Neural progenitor cell (in vitro differentiated cells): ENCODE measurements around the gene ATP23. TPM values are rescaled to one million over a fixed set of nuclear protein-coding genes. Genes with fewer than 3 reads are reported as not detected.
A peak's percentile ranks its signal among the peaks of the same experiment; 100 is the strongest.

ENCODE experiments used
- DNase-seq: peaks from one replicate; pipeline ENCODE4 v3.0.0-alpha.2; 2016; ENCODE audit warnings: low spot score
- H2AFZ ChIP-seq: fragments of 200-600 bp; sonication (generic); replicated peaks from 2 replicates; pipeline ENCODE4 v1.6.1; 2016; ENCODE audit warnings: antibody characterized with exemption
- H3F3A ChIP-seq: fragments of 200-600 bp; sonication (generic); 2 replicates; pipeline ENCODE4 v1.6.1; 2016; ENCODE audit warnings: antibody characterized with exemption, low read depth
- H3K27ac ChIP-seq: fragments of 200-600 bp; sonication (generic); 2 replicates; pipeline ENCODE4 v1.5.1; 2016; ENCODE audit warnings: mild to moderate bottlenecking
- H3K27me3 ChIP-seq: fragments of 200-600 bp; sonication (generic); 2 replicates; pipeline ENCODE4 v1.6.1; 2016; ENCODE audit warnings: mild to moderate bottlenecking, moderate library complexity
- H3K36me3 ChIP-seq: fragments of 200-600 bp; sonication (generic); 2 replicates; pipeline ENCODE4 v1.5.1; 2016
- H3K4me1 ChIP-seq: fragments of 200-600 bp; sonication (generic); 2 replicates; pipeline ENCODE4 v1.6.1; 2016; ENCODE audit warnings: mixed run types
- H3K4me2 ChIP-seq: fragments of 200-600 bp; sonication (generic); 2 replicates; pipeline ENCODE4 v1.6.1; 2016
- H3K4me3 ChIP-seq: fragments of 200-600 bp; sonication (generic); 2 replicates; pipeline ENCODE4 v1.5.1; 2016
- H3K79me2 ChIP-seq: fragments of 200-600 bp; sonication (generic); 2 replicates; pipeline ENCODE4 v1.6.1; 2016; ENCODE audit warnings: low read depth
- H3K9ac ChIP-seq: fragments of 200-600 bp; sonication (generic); 2 replicates; pipeline ENCODE4 v1.6.1; 2016
- H3K9me3 ChIP-seq: fragments of 200-600 bp; sonication (generic); 2 replicates; pipeline ENCODE4 v1.5.1; 2016; ENCODE audit warnings: low read depth
- H4K20me1 ChIP-seq: fragments of 200-600 bp; sonication (generic); 2 replicates; pipeline ENCODE4 v1.6.1; 2016; ENCODE audit warnings: low read depth
- H3K27ac Mint-ChIP-seq: 3 replicates; pipeline ENCODE4 v1.8.0; 2021; ENCODE audit warnings: mixed read lengths
- H3K27me3 Mint-ChIP-seq: 2 replicates; pipeline ENCODE4 v1.8.0; 2022; ENCODE audit warnings: low read depth, mild to moderate bottlenecking, inconsistent platforms, moderate library complexity, mixed read lengths; ENCODE audit not compliant: insufficient read depth
- H3K36me3 Mint-ChIP-seq: 3 replicates; pipeline ENCODE4 v1.8.0; 2021; ENCODE audit warnings: mixed read lengths
- H3K4me1 Mint-ChIP-seq: 3 replicates; pipeline ENCODE4 v1.8.0; 2021; ENCODE audit warnings: mixed read lengths
- H3K4me3 Mint-ChIP-seq: 3 replicates; pipeline ENCODE4 v1.8.0; 2021; ENCODE audit warnings: mild to moderate bottlenecking, moderate library complexity, mixed read lengths
- H3K9me3 Mint-ChIP-seq: 3 replicates; pipeline ENCODE4 v1.8.0; 2020; ENCODE audit warnings: mixed read lengths
- EZH2 ChIP-seq: fragments of 200-600 bp; sonication (generic); IDR thresholded peaks from 2 replicates; pipeline ENCODE4 v1.6.1; 2017; ENCODE audit warnings: antibody characterized with exemption, mild to moderate bottlenecking, moderate library complexity
- EZH2phosphoT487 ChIP-seq: fragments of 200-600 bp; sonication (generic); IDR thresholded peaks from 2 replicates; pipeline ENCODE4 v1.6.1; 2017; ENCODE audit warnings: antibody characterized with exemption
- total RNA-seq: library from RNA; depleted of rRNA; stranded (reverse); fragments of >200 nt; gene quantifications from 2 replicates; pipeline ENCODE4 v1.2.3, GENCODE V29; 2015; ENCODE audit warnings: low replicate concordance
- TF ChIP-seq, protein P1 (sequence below): fragments of 200-600 bp; sonication (generic); IDR thresholded peaks from 2 replicates; pipeline ENCODE4 v1.5.1; 2017; ENCODE audit warnings: antibody characterized with exemption, mild to moderate bottlenecking

ATP23 gene
- total RNA-seq, 1 donor from 2014 or later = 11.4 TPM

DNA sequence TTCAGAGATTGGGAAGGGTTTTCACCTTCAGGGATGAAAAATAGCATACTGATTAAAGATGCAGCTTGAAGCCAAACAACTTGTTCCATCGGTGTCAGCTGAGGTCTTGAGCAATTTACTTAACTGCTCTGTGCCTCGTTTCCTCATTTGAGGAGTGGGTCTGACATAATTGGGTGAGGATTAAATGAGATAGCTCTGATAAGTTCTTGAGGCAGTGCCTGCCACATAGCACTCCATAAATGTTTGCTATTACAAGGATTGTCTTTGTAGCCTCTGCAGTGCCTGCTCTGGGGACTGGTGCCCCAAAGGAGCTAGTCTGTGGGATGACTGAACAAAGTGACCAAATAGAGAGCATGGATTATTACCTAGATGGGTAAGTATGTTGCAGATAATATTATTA lies 50.6 kb downstream of the ATP23 start:
- Histone ChIP-seq H3K9ac (no peak overlapping the region), H3K79me2 (no peaks in the 10 kb centered on the region), H3K27ac (no peak overlapping the region), H3F3A (no peaks in the 10 kb centered on the region), H3K4me3 (no peak overlapping the region), H3K27me3 (no peaks in the 10 kb centered on the region), H3K36me3 (no peaks in the 10 kb centered on the region), H4K20me1 (no peaks in the 10 kb centered on the region), H3K9me3 (no peaks in the 10 kb centered on the region), H3K4me1 (no peaks in the 10 kb centered on the region), H3K4me2 (no peak overlapping the region), H2AFZ (no peak overlapping the region)
- Mint-ChIP-seq H3K27ac (no peak overlapping the region), H3K9me3 (peaks cover 12% of the 10 kb centered on the region), H3K4me3 (no peak overlapping the region), H3K4me1 (peaks cover 3% of the 10 kb centered on the region), H3K27me3 (no peaks in the 10 kb centered on the region), H3K36me3 (no peaks in the 10 kb centered on the region)
- DNase-seq = no peak
- TF ChIP-seq, protein P1, sequence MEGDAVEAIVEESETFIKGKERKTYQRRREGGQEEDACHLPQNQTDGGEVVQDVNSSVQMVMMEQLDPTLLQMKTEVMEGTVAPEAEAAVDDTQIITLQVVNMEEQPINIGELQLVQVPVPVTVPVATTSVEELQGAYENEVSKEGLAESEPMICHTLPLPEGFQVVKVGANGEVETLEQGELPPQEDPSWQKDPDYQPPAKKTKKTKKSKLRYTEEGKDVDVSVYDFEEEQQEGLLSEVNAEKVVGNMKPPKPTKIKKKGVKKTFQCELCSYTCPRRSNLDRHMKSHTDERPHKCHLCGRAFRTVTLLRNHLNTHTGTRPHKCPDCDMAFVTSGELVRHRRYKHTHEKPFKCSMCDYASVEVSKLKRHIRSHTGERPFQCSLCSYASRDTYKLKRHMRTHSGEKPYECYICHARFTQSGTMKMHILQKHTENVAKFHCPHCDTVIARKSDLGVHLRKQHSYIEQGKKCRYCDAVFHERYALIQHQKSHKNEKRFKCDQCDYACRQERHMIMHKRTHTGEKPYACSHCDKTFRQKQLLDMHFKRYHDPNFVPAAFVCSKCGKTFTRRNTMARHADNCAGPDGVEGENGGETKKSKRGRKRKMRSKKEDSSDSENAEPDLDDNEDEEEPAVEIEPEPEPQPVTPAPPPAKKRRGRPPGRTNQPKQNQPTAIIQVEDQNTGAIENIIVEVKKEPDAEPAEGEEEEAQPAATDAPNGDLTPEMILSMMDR = no peak
- TF ChIP-seq EZH2phosphoT487 (no peak), EZH2 (no peak)

DNA sequence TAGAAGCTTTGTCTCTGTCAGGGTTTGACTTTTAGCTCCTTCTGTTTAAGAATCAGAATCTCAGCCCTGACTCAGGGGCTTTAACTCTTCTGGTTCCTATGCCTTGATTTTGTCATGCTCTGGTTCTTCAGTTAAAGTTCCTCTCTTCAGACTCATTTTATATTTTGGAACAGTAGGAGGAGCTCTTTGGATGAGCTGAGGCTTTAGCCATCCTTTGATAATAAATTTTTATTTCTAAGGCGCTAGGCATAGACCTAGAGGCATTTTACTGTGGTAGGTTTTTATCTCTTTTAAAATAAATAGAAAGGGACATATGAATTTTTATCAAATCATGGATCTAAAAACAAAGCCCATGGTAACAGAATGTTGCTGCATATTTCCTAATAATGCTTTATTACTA lies 51.7 kb downstream of the ATP23 start:
- H3K4me2 ChIP-seq = no peak overlapping the region
- peaks cover 17% of the 10 kb centered on the region for H3K9me3 Mint-ChIP-seq
- H3K4me1 Mint-ChIP-seq = peaks cover 3% of the 10 kb centered on the region
- H3F3A ChIP-seq = no peaks in the 10 kb centered on the region
- TF ChIP-seq EZH2phosphoT487 (no peak), EZH2 (no peak)
- TF ChIP-seq, protein P1 = peak; percentile 32
- no peaks in the 10 kb centered on the region for H3K4me1 ChIP-seq
- DNase-seq = no peak
- no peaks in the 10 kb centered on the region for H3K9me3 ChIP-seq
- no peaks in the 10 kb centered on the region for H3K27me3 Mint-ChIP-seq
- no peaks in the 10 kb centered on the region for H3K36me3 Mint-ChIP-seq
- H3K27ac ChIP-seq = no peak overlapping the region
- no peaks in the 10 kb centered on the region for H4K20me1 ChIP-seq
- H3K36me3 ChIP-seq = no peaks in the 10 kb centered on the region
- H3K79me2 ChIP-seq = no peaks in the 10 kb centered on the region
- H3K4me3 ChIP-seq = no peak overlapping the region
- H3K27ac Mint-ChIP-seq = no peak overlapping the region
- no peak overlapping the region for H3K9ac ChIP-seq
- no peaks in the 10 kb centered on the region for H3K27me3 ChIP-seq
- H3K4me3 Mint-ChIP-seq = no peak overlapping the region
- no peak overlapping the region for H2AFZ ChIP-seq

DNA sequence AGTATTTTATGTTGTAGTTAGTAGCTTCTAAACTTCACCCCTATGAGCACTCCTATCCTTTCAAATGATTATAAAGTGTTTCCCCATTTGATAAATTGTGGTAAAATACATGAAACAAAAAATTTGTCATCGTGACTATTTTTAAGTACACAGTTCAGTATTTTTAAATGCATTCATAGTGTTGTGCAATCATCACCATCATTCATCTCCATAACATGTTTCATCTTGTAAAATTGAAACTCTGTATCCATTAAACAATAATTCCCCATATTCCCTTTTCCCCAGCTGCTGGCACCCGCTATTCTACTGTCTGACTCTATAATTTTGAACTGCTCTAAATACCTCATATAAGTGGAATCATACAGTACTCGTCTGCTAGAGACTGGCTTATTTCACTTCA lies 52.5 kb downstream of the ATP23 start:
- H3K4me3 Mint-ChIP-seq = no peak overlapping the region
- H3K9me3 ChIP-seq = no peaks in the 10 kb centered on the region
- H3K4me2 ChIP-seq = no peak overlapping the region
- no peaks in the 10 kb centered on the region for H3K36me3 ChIP-seq
- no peak overlapping the region for H3K4me3 ChIP-seq
- H3K27me3 ChIP-seq = no peaks in the 10 kb centered on the region
- H3K27me3 Mint-ChIP-seq = no peaks in the 10 kb centered on the region
- TF ChIP-seq, protein P1 = no peak
- TF ChIP-seq EZH2 (no peak), EZH2phosphoT487 (no peak)
- no peak overlapping the region for H3K27ac ChIP-seq
- H3K9ac ChIP-seq = no peak overlapping the region
- H3K79me2 ChIP-seq = no peaks in the 10 kb centered on the region
- H3K4me1 Mint-ChIP-seq = peaks cover 3% of the 10 kb centered on the region
- no peak for DNase-seq
- H3F3A ChIP-seq = no peaks in the 10 kb centered on the region
- H3K4me1 ChIP-seq = no peaks in the 10 kb centered on the region
- no peak overlapping the region for H3K27ac Mint-ChIP-seq
- H3K36me3 Mint-ChIP-seq = no peaks in the 10 kb centered on the region
- H4K20me1 ChIP-seq = no peaks in the 10 kb centered on the region
- no peak overlapping the region for H2AFZ ChIP-seq
- peaks cover 19% of the 10 kb centered on the region for H3K9me3 Mint-ChIP-seq

DNA sequence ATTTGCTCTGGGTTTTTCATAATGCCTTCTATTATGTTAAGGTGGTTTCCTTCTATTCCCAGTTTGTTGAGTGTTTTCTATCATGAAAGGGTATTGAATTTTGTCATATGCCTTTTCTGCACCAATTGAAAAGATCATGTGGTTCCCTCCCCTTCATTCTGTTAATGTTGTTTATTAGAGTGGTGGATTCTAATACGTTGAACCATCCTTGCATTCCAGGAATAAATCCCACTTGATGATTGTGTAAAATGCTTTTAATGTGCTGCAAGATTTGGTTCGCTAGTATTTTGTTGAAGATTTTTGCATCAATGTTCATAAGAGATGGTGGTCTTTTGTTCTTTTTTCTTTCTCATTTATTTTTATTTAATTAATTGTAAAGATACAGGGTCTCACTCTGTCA lies 55.2 kb downstream of the ATP23 start:
- H3K27me3 Mint-ChIP-seq = no peaks in the 10 kb centered on the region
- no peak overlapping the region for H3K4me3 Mint-ChIP-seq
- no peak for DNase-seq

More for the DNA sequence above, 55.2 kb downstream of the ATP23 start:
- Histone ChIP-seq H3K79me2 (no peaks in the 10 kb centered on the region), H2AFZ (no peak overlapping the region), H3K4me1 (no peaks in the 10 kb centered on the region), H3K27ac (no peak overlapping the region), H3K4me3 (no peak overlapping the region), H3K9me3 (peaks cover 14% of the 10 kb centered on the region), H4K20me1 (no peaks in the 10 kb centered on the region), H3K9ac (no peak overlapping the region), H3K27me3 (no peaks in the 10 kb centered on the region), H3F3A (no peaks in the 10 kb centered on the region), H3K4me2 (no peak overlapping the region), H3K36me3 (peaks cover 5% of the 10 kb centered on the region)
- peaks cover 29% of the 10 kb centered on the region for H3K9me3 Mint-ChIP-seq
- H3K4me1 Mint-ChIP-seq = no peaks in the 10 kb centered on the region
- no peaks in the 10 kb centered on the region for H3K36me3 Mint-ChIP-seq
- TF ChIP-seq, protein P1 = no peak
- TF ChIP-seq EZH2 = no peak
- TF ChIP-seq EZH2phosphoT487 = no peak
- no peak overlapping the region for H3K27ac Mint-ChIP-seq
